ENCODE data around the gene RNASE11. TPM values are rescaled to one million over a fixed set of nuclear protein-coding genes. Genes with fewer than 3 reads are reported as not detected.

Gene RNASE11
- total and polyA plus RNA-seq, 10 of the 15 experiments (the other 5 are each of a cell fraction or from before 2014, with no cell fraction given) = not detected

DNA sequence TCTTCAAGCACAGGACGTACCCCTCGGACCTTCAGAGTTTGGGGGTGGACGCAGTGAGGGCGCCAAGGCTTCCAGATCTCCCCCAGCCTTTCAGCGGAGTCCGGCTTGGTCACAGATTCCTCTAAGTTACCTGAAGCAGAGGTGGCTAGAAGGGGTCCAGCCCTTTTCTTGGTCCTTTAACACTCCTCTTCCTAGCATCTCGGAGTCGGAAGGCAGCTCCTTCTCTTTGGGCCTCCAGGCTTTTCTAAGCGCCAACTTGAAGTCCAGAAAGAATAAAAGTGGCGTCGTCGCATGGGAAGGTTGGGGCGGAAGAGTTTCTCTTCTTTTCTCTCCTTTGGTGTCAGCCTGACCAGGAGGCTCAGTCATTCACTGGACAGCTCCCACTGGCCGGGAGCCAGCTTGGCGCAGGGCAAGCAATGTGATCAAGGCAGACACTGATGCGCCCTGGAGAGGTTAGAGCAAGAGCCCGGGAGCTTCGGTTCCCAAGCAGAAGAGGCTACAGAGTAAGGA, 44.1 kb upstream of the RNASE11 start:
- Histone ChIP-seq H3K9ac (ENCODE audit: control insufficient read depth, insufficient read depth, low read length) (peak overlapping the region; percentile 45; the same call in 1 of the 2 replicates), H3K4me1 (ENCODE audit: control insufficient read depth, insufficient read depth, low read length) (peaks cover 7% of the 10 kb centered on the region; the same call in 1 of the 2 replicates), H3K27ac (ENCODE audit: control insufficient read depth, insufficient read depth) (no peak overlapping the region), H2AFZ (ENCODE audit: control insufficient read depth, low read depth, low read length) (peak overlapping the region; percentile 20), H3K36me3 (ENCODE audit: control insufficient read depth in 2 of 2, insufficient read depth in 2 of 2, low read length in 1 of 2) (no peaks in the 10 kb centered on the region), H3K79me2 (ENCODE audit: control insufficient read depth, insufficient read depth, low read length) (no peaks in the 10 kb centered on the region), H4K20me1 (ENCODE audit: control insufficient read depth, insufficient read depth) (no peaks in the 10 kb centered on the region), H3K9me3 (replicated peaks; ENCODE audit: control insufficient read depth, insufficient read depth, low read length) (no peaks in the 10 kb centered on the region), H3K27me3 (replicated peaks in 1 of 2; ENCODE audit: control insufficient read depth in 2 of 2, insufficient read depth in 2 of 2, low read length in 1 of 2) (peaks cover 0 to 2% of the 10 kb centered on the region in 2 experiments; a peak in 1 of 4 replicates), H3K4me2 (ENCODE audit: control insufficient read depth, insufficient read depth) (peak overlapping the region; percentile 99), H3K4me3 (peak overlapping the region; percentile 88)
- TF ChIP-seq, protein P1, sequence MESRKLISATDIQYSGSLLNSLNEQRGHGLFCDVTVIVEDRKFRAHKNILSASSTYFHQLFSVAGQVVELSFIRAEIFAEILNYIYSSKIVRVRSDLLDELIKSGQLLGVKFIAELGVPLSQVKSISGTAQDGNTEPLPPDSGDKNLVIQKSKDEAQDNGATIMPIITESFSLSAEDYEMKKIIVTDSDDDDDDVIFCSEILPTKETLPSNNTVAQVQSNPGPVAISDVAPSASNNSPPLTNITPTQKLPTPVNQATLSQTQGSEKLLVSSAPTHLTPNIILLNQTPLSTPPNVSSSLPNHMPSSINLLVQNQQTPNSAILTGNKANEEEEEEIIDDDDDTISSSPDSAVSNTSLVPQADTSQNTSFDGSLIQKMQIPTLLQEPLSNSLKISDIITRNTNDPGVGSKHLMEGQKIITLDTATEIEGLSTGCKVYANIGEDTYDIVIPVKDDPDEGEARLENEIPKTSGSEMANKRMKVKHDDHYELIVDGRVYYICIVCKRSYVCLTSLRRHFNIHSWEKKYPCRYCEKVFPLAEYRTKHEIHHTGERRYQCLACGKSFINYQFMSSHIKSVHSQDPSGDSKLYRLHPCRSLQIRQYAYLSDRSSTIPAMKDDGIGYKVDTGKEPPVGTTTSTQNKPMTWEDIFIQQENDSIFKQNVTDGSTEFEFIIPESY (IDR thresholded peaks at IDR 0.05) = no peak
- TF ChIP-seq, protein P2, sequence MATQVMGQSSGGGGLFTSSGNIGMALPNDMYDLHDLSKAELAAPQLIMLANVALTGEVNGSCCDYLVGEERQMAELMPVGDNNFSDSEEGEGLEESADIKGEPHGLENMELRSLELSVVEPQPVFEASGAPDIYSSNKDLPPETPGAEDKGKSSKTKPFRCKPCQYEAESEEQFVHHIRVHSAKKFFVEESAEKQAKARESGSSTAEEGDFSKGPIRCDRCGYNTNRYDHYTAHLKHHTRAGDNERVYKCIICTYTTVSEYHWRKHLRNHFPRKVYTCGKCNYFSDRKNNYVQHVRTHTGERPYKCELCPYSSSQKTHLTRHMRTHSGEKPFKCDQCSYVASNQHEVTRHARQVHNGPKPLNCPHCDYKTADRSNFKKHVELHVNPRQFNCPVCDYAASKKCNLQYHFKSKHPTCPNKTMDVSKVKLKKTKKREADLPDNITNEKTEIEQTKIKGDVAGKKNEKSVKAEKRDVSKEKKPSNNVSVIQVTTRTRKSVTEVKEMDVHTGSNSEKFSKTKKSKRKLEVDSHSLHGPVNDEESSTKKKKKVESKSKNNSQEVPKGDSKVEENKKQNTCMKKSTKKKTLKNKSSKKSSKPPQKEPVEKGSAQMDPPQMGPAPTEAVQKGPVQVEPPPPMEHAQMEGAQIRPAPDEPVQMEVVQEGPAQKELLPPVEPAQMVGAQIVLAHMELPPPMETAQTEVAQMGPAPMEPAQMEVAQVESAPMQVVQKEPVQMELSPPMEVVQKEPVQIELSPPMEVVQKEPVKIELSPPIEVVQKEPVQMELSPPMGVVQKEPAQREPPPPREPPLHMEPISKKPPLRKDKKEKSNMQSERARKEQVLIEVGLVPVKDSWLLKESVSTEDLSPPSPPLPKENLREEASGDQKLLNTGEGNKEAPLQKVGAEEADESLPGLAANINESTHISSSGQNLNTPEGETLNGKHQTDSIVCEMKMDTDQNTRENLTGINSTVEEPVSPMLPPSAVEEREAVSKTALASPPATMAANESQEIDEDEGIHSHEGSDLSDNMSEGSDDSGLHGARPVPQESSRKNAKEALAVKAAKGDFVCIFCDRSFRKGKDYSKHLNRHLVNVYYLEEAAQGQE (IDR thresholded peaks at IDR 0.05; ENCODE audit: low read depth, low read length) = peak; percentile 71
- TF ChIP-seq MAX (IDR thresholded peaks at IDR 0.05; ENCODE audit: low read depth, low read length) = no peak
- ChIA-PET RAD21 (ENCODE audit: unreplicated experiment) (interaction anchor here (1.0 to 3.1 kb wide), 11 partner anchors 10 to 304 kb away, joined by 3 to 38 read pairs (median 5); partner anchors contain the start of genes PARP2 and RNASE4), CTCF (interaction anchor here (0.7 to 3.7 kb wide), 15 partner anchors 10 to 304 kb away, joined by 3 to 19 read pairs (median 6); partner anchors contain the start of genes PARP2 and RNASE4), SMC1A (ENCODE audit: uncharacterized antibody, unreplicated experiment) (interaction anchor here (0.9 to 5.2 kb wide), 12 partner anchors 10 to 304 kb away, joined by 3 to 49 read pairs (median 9); partner anchors contain the start of gene RNASE4), POLR2A (interaction anchor here (1.2 to 2.1 kb wide), 4 partner anchors 9 to 51 kb away, joined by 3 to 8 read pairs (median 4); no protein-coding TSS in a partner anchor)
- WGBS (ENCODE audit: insufficient coverage, insufficient replicate concordance, low lambda C conversion rate, missing lambda C conversion rate) = 7% methylated on average over 18 of the region's 18 CpGs
- DNase-seq (ENCODE audit: low read depth, low spot score) (no peak), FAIRE-seq (no peak), ATAC-seq (peak; percentile 50)
- in situ Hi-C loops (cut with MboI) = loop anchor here (5.0 kb wide), 1 partner anchor 50 kb away; the partner anchor contains the start of gene RNASE4
- intact Hi-C loops (cut with micrococcal nuclease; ENCODE audit: unreplicated experiment) = loop anchor here (1.0 to 2.0 kb wide), 3 partner anchors 19 to 51 kb away; no protein-coding TSS in a partner anchor
- no TSS peak for BruUV-seq (replicated peaks)
